ENCODE results near the gene PTH1R. TPM values are rescaled to one million over a fixed set of nuclear protein-coding genes. Genes with fewer than 3 reads are reported as not detected.

The PTH1R gene
- total RNA-seq, 6 donors from 2014 or later = 2.6 to 48.2 (median 16.2) TPM

- WGBS, 2 donors = 36% methylated on average over 5 to 8 of the region's 8 CpGs
- Histone ChIP-seq H3K4me3 (no peak overlapping the region), H3K36me3 (peaks cover 0 to 13% (median 8%) of the 10 kb centered on the region in 4 donors), H3K27me3 (no peaks in the 10 kb centered on the region), H3K4me1 (peaks cover 15 to 26% (median 19%) of the 10 kb centered on the region in 4 donors), H3K27ac (no peak overlapping the region), H3K9me3 (no peaks in the 10 kb centered on the region)
- DNase-seq = no peak
- TF ChIP-seq CTCF (IDR thresholded peaks at IDR 0.05) (no peak), EP300 (IDR thresholded peaks at IDR 0.05) (no peak), POLR2A (IDR thresholded peaks at IDR 0.05) (no peak), POLR2AphosphoS5 (IDR thresholded peaks at IDR 0.05) (no peak)
- no peak for ATAC-seq (ENCODE audit: low FRiP score in 2 of 2)
These were observed 36.1 kb downstream of the PTH1R start for GRCh38 chr3:46913644-46914043.

- Histone ChIP-seq H3K4me3 (no peak overlapping the region), H3K9me3 (no peaks in the 10 kb centered on the region), H3K27ac (no peak overlapping the region), H3K4me1 (peaks cover 3 to 14% (median 7%) of the 10 kb centered on the region in 4 donors), H3K36me3 (peaks cover 0 to 22% (median 15%) of the 10 kb centered on the region in 4 donors), H3K27me3 (no peaks in the 10 kb centered on the region)
- no peak for ATAC-seq (ENCODE audit: low FRiP score in 2 of 2)
- 58 to 86% methylated on average over 7 of the region's 7 CpGs for WGBS, 2 donors
- no peak for TF ChIP-seq POLR2AphosphoS5 (IDR thresholded peaks at IDR 0.05)
- no peak for TF ChIP-seq POLR2A (IDR thresholded peaks at IDR 0.05)
- no peak for TF ChIP-seq EP300 (IDR thresholded peaks at IDR 0.05)
- no peak for TF ChIP-seq CTCF (IDR thresholded peaks at IDR 0.05)
- no peak for DNase-seq
These were observed 37.3 kb downstream of the PTH1R start for GRCh38 chr3:46914849-46915248.

GRCh38 chr3:46915297-46915822 is 37.8 kb downstream of the PTH1R start:
- Histone ChIP-seq H3K36me3 (peaks cover 0 to 27% (median 18%) of the 10 kb centered on the region in 4 donors), H3K27ac (no peak overlapping the region), H3K27me3 (no peaks in the 10 kb centered on the region), H3K4me1 (peaks cover 0 to 13% (median 6%) of the 10 kb centered on the region in 4 donors), H3K9me3 (no peaks in the 10 kb centered on the region), H3K4me3 (no peak overlapping the region)
- 68 to 81% methylated on average over 8 of the region's 8 CpGs for WGBS, 2 donors
- DNase-seq = no peak
- TF ChIP-seq EP300 (IDR thresholded peaks at IDR 0.05) (no peak), POLR2A (IDR thresholded peaks at IDR 0.05) (no peak), CTCF (IDR thresholded peaks at IDR 0.05) (no peak), POLR2AphosphoS5 (IDR thresholded peaks at IDR 0.05) (no peak)
- ATAC-seq (ENCODE audit: low FRiP score in 2 of 2) = peak in 1 of 2 donors; percentile 58

GRCh38 chr3:46916278-46916677 is 38.8 kb downstream of the PTH1R start:
- peaks cover 0 to 13% (median 6%) of the 10 kb centered on the region in 4 donors for H3K4me1 ChIP-seq
- H3K27me3 ChIP-seq = no peaks in the 10 kb centered on the region
- DNase-seq = no peak
- H3K4me3 ChIP-seq = no peak overlapping the region
- TF ChIP-seq EP300 (IDR thresholded peaks at IDR 0.05) = no peak
- TF ChIP-seq POLR2AphosphoS5 (IDR thresholded peaks at IDR 0.05) = no peak
- no peak for TF ChIP-seq POLR2A (IDR thresholded peaks at IDR 0.05)
- TF ChIP-seq CTCF (IDR thresholded peaks at IDR 0.05) = no peak
- ATAC-seq (ENCODE audit: low FRiP score in 2 of 2) = no peak
- H3K27ac ChIP-seq = no peak overlapping the region
- H3K9me3 ChIP-seq = no peaks in the 10 kb centered on the region
- H3K36me3 ChIP-seq = peaks cover 7 to 36% (median 27%) of the 10 kb centered on the region in 4 donors
- 63 to 71% methylated on average over 1 of the region's 1 CpG for WGBS, 2 donors

- Histone ChIP-seq H3K27me3 (no peaks in the 10 kb centered on the region), H3K36me3 (peaks cover 13 to 42% (median 33%) of the 10 kb centered on the region in 4 donors), H3K4me1 (peaks cover 0 to 13% (median 6%) of the 10 kb centered on the region in 4 donors), H3K27ac (no peak overlapping the region), H3K9me3 (no peaks in the 10 kb centered on the region), H3K4me3 (no peak overlapping the region)
- TF ChIP-seq POLR2AphosphoS5 (IDR thresholded peaks at IDR 0.05) (no peak), CTCF (IDR thresholded peaks at IDR 0.05) (no peak), POLR2A (IDR thresholded peaks at IDR 0.05) (no peak)
- WGBS, 2 donors = 84 to 90% methylated on average over 3 of the region's 3 CpGs
- no peak for ATAC-seq (ENCODE audit: low FRiP score in 2 of 2)
- DNase-seq = no peak
These were observed 39.3 kb downstream of the PTH1R start for GRCh38 chr3:46916799-46917198.

Data from upper lobe of left lung (tissue), 6 donors.